GM23248 (cell line): ENCODE measurements around the gene URGCP. TPM values are rescaled to one million over a fixed set of nuclear protein-coding genes. Genes with fewer than 3 reads are reported as not detected.
A peak's percentile ranks its signal among the peaks of the same experiment; 100 is the strongest.

Source experiments
- DNase-seq: peaks from one replicate; pipeline ENCODE4 v3.0.0-alpha.2; 2015
- H2AFZ ChIP-seq: fragments of 200-600 bp; sonication (generic); 2 replicates; pipeline ENCODE4 v1.6.1; 2016; ENCODE audit warnings: antibody characterized with exemption
- H3F3A ChIP-seq: fragments of 200-600 bp; sonication (generic); 2 replicates; pipeline ENCODE4 v1.6.1; 2016; ENCODE audit warnings: mild to moderate bottlenecking, antibody characterized with exemption, mixed run types; ENCODE audit not compliant: insufficient read depth
- H3K27ac ChIP-seq: fragments of 200-600 bp; sonication (generic); 2 replicates; pipeline ENCODE4 v1.5.1; 2016; ENCODE audit warnings: mild to moderate bottlenecking
- H3K27me3 ChIP-seq: fragments of 200-600 bp; sonication (generic); replicated peaks from 2 replicates; pipeline ENCODE4 v1.6.1; 2016; ENCODE audit warnings: mild to moderate bottlenecking; ENCODE audit not compliant: insufficient read depth
- H3K36me3 ChIP-seq: fragments of 200-600 bp; sonication (generic); 2 replicates; pipeline ENCODE4 v1.6.1; 2016; ENCODE audit warnings: low read depth, mild to moderate bottlenecking
- H3K4me1 ChIP-seq: fragments of 200-600 bp; sonication (generic); 2 replicates; pipeline ENCODE4 v1.6.1; 2016; ENCODE audit warnings: mild to moderate bottlenecking; ENCODE audit not compliant: insufficient read depth
- H3K4me2 ChIP-seq: fragments of 200-600 bp; sonication (generic); one replicate; pipeline ENCODE4 v1.6.1; 2016; ENCODE audit warnings: mild to moderate bottlenecking; ENCODE audit not compliant: unreplicated experiment
- H3K4me3 ChIP-seq: fragments of 200-600 bp; sonication (generic); 2 replicates; pipeline ENCODE4 v1.5.1; 2016; ENCODE audit warnings: mild to moderate bottlenecking
- H3K79me2 ChIP-seq: fragments of 200-600 bp; sonication (generic); 2 replicates; pipeline ENCODE4 v1.6.1; 2016; ENCODE audit warnings: mild to moderate bottlenecking; ENCODE audit not compliant: insufficient read depth
- H3K9ac ChIP-seq: fragments of 200-600 bp; sonication (generic); 2 replicates; pipeline ENCODE4 v1.6.1; 2016; ENCODE audit warnings: mild to moderate bottlenecking
- H3K9me2 ChIP-seq: fragments of 200-600 bp; sonication (generic); 2 replicates; pipeline ENCODE4 v1.6.1; 2016; ENCODE audit warnings: mixed run types, mild to moderate bottlenecking, moderate library complexity; ENCODE audit not compliant: insufficient read depth
- H3K9me3 ChIP-seq: fragments of 200-600 bp; sonication (generic); one replicate; pipeline ENCODE4 v1.6.1; 2017; ENCODE audit warnings: low read depth
- H4K20me1 ChIP-seq: fragments of 200-600 bp; sonication (generic); 2 replicates; pipeline ENCODE4 v1.6.0; 2016; ENCODE audit not compliant: insufficient read depth
- EZH2 ChIP-seq: fragments of 200-600 bp; sonication (generic); IDR thresholded peaks from 2 replicates; pipeline ENCODE4 v1.6.1; 2018; ENCODE audit warnings: antibody characterized with exemption, mild to moderate bottlenecking; ENCODE audit not compliant: insufficient read depth, poor library complexity, severe bottlenecking
- EZH2phosphoT487 ChIP-seq: fragments of 200-600 bp; sonication (generic); IDR thresholded peaks from 2 replicates; pipeline ENCODE4 v1.6.1; 2018; ENCODE audit warnings: antibody characterized with exemption, moderate library complexity, mild to moderate bottlenecking, low read depth; ENCODE audit not compliant: insufficient read depth
- WGBS, 2 experiments: methylation state at CpG; one replicate each; pipeline ENCODE4 v1.1.6; 2015 to 2017; ENCODE audit warnings: low lambda C conversion rate in 2 of 2, low coverage in 1 of 2; ENCODE audit errors: missing lambda C conversion rate in 2 of 2; 5-methylcytosine and 5-hydroxymethylcytosine counted together
- in situ Hi-C: fragments of 300-500 bp; cut with MboI; formaldehyde crosslinking; loops from 2 replicates; pipeline ENCODE4 v1.15.0; 2020
- polyA plus RNA-seq: library from polyadenylated mRNA; unstranded; fragments of >200 nt; fragmentation: Nextera tagmentation; extraction: Ambion mirVana; gene quantifications from 2 replicates; pipeline ENCODE4 v1.2.1, GENCODE V29; 2016
- total RNA-seq: library from RNA; depleted of rRNA; stranded (reverse); fragments of >200 nt; shearing (Covaris generic); gene quantifications from 2 replicates; pipeline ENCODE4 v1.2.3, GENCODE V29; 2014

URGCP gene
- total and polyA plus RNA-seq, 2 experiments from 2014 or later, result 26.5 to 29.6 TPM

GRCh38 chr7:43884617-43885016 is 21.8 kb downstream of the URGCP start:
- Histone ChIP-seq H3F3A (peaks cover 30% of the 10 kb centered on the region), H4K20me1 (0 out of 2 replicates have a peak, but pooled peaks cover 8% of the 10 kb centered on the region), H3K79me2 (peaks cover 66% of the 10 kb centered on the region), H2AFZ (no peak overlapping the region), H3K4me3 (no peak overlapping the region), H3K9me3 (no peaks in the 10 kb centered on the region), H3K4me2 (no peak overlapping the region), H3K9me2 (no peaks in the 10 kb centered on the region), H3K27ac (no peak overlapping the region), H3K9ac (no peak overlapping the region), H3K4me1 (peaks cover 31% of the 10 kb centered on the region), H3K27me3 (no peaks in the 10 kb centered on the region), H3K36me3 (peaks cover 33% of the 10 kb centered on the region)
- in situ Hi-C loops, result no loop called here
- TF ChIP-seq EZH2 (no peak), EZH2phosphoT487 (no peak)
- no peak for DNase-seq
- WGBS, 2 experiments, result 95% methylated on average over 4 of the region's 4 CpGs

DNA sequence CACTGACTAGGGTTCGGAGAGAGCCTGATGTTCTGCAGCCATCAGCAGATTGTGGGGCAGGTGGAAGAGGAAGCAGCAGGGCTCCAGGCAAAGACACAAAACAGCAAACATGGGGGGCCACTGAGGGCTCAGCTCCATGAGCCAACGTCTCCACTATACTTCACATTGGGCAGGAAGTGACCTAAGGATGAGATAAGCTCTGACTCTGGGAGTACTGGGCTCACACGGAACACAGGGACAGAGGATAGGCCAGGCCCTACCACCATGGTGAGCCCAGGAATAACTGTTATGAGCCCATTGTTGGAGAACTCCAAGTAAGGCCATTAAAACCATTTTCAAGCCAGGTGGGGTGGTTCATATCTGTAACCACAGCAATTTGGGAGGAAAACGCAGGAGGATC is 22.2 kb downstream of the URGCP start:
- WGBS, 2 experiments, result 84 to 89% methylated on average over 4 of the region's 4 CpGs

GRCh38 chr7:43880596-43880995 is 25.8 kb downstream of the URGCP start:
- H3K9ac ChIP-seq, result no peak overlapping the region
- WGBS, 2 experiments, result 93% methylated on average over 5 of the region's 5 CpGs

More for the DNA sequence above, 22.2 kb downstream of the URGCP start:
- Histone ChIP-seq H3K4me1 (peaks cover 31% of the 10 kb centered on the region), H3K9ac (no peak overlapping the region), H3K27me3 (no peaks in the 10 kb centered on the region), H3K4me2 (no peak overlapping the region), H3K9me3 (no peaks in the 10 kb centered on the region), H3K27ac (no peak overlapping the region), H3K79me2 (peaks cover 62% of the 10 kb centered on the region), H3K9me2 (no peaks in the 10 kb centered on the region), H2AFZ (no peak overlapping the region), H4K20me1 (0 out of 2 replicates have a peak, but pooled peaks cover 7% of the 10 kb centered on the region), H3K4me3 (no peak overlapping the region), H3K36me3 (peaks cover 33% of the 10 kb centered on the region), H3F3A (peaks cover 33% of the 10 kb centered on the region)
- no peak for DNase-seq
- in situ Hi-C loops, result no loop called here
- TF ChIP-seq EZH2phosphoT487, result no peak

GRCh38 chr7:43879477-43879876 is 26.9 kb downstream of the URGCP start:
- H3K27me3 ChIP-seq, result no peaks in the 10 kb centered on the region
- peak overlapping the region; percentile 55 for H3K4me2 ChIP-seq
- H3K4me3 ChIP-seq, result no peak overlapping the region
- peak; percentile 94 for DNase-seq
- H2AFZ ChIP-seq, result no peak overlapping the region
- in situ Hi-C loops, result no loop called here
- H3K9me3 ChIP-seq, result no peaks in the 10 kb centered on the region
- TF ChIP-seq EZH2, result no peak
- TF ChIP-seq EZH2phosphoT487, result no peak
- peaks cover 48% of the 10 kb centered on the region for H3K79me2 ChIP-seq
- H3K4me1 ChIP-seq, result peaks cover 31% of the 10 kb centered on the region
- peaks cover 45% of the 10 kb centered on the region for H3F3A ChIP-seq
- H3K36me3 ChIP-seq, result peaks cover 30% of the 10 kb centered on the region
- peak overlapping the region; percentile 79 for H3K27ac ChIP-seq
- H3K9ac ChIP-seq, result peak overlapping the region; percentile 52; the same call in 1 of the 2 replicates
- H4K20me1 ChIP-seq, result no peaks in the 10 kb centered on the region
- WGBS, 2 experiments, result 0 to 2% methylated on average over 2 of the region's 2 CpGs
- no peaks in the 10 kb centered on the region for H3K9me2 ChIP-seq

More at GRCh38 chr7:43880596-43880995, 25.8 kb downstream of the URGCP start:
- no peak overlapping the region for H3K4me3 ChIP-seq
- H4K20me1 ChIP-seq, result no peaks in the 10 kb centered on the region
- no peaks in the 10 kb centered on the region for H3K9me2 ChIP-seq
- H3K4me2 ChIP-seq, result no peak overlapping the region
- H3K4me1 ChIP-seq, result peaks cover 31% of the 10 kb centered on the region
- peaks cover 39% of the 10 kb centered on the region for H3F3A ChIP-seq
- H3K27me3 ChIP-seq, result no peaks in the 10 kb centered on the region
- in situ Hi-C loops, result no loop called here
- peaks cover 54% of the 10 kb centered on the region for H3K79me2 ChIP-seq
- DNase-seq, result no peak
- H2AFZ ChIP-seq, result no peak overlapping the region
- peak overlapping the region; percentile 79 for H3K27ac ChIP-seq
- peaks cover 36% of the 10 kb centered on the region for H3K36me3 ChIP-seq
- no peaks in the 10 kb centered on the region for H3K9me3 ChIP-seq
- no peak for TF ChIP-seq EZH2
- no peak for TF ChIP-seq EZH2phosphoT487

DNA sequence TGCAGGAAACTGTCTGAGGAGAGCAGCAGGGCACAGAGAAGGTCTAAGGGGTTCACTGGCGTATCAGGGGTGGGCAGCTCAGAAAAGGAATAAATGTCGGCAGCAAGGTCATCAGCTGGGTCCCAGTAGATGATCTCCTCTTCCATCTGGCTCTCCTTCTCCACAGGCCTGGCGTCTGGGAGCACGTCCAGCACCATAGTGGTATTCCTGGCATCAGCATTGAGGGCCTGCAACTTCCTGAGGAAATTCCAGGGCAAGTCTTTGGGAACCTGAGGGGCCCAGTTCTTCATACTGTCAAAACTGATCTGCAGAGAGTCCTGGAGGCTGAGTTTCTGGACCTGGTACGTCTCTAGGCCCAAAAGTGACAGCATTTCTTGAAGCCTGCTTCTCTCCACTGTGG is 27.5 kb downstream of the URGCP start:
- Histone ChIP-seq H3K36me3 (peaks cover 29% of the 10 kb centered on the region), H3K4me1 (peaks cover 35% of the 10 kb centered on the region), H3F3A (peaks cover 51% of the 10 kb centered on the region), H3K27me3 (no peaks in the 10 kb centered on the region), H3K4me2 (peak overlapping the region; percentile 55), H3K9ac (peak overlapping the region; percentile 52; the same call in 1 of the 2 replicates), H2AFZ (no peak overlapping the region), H3K79me2 (peaks cover 43% of the 10 kb centered on the region), H4K20me1 (no peaks in the 10 kb centered on the region), H3K9me2 (no peaks in the 10 kb centered on the region), H3K9me3 (no peaks in the 10 kb centered on the region), H3K27ac (peak overlapping the region; percentile 79), H3K4me3 (no peak overlapping the region)
- in situ Hi-C loops, result no loop called here
- DNase-seq, result peak; percentile 35
- no peak for TF ChIP-seq EZH2phosphoT487
- TF ChIP-seq EZH2, result no peak
- WGBS, 2 experiments, result 75 to 84% methylated on average over 5 of the region's 5 CpGs
